ENCODE measurements around the gene CELSR2. TPM values are rescaled to one million over a fixed set of nuclear protein-coding genes. Genes with fewer than 3 reads are reported as not detected.
"Not testable (repeated sequence)": the region's sequence is repeated elsewhere in the genome, so short reads cannot be mapped to it uniquely, and the experiment has no call there.

Gene CELSR2
- polyA plus RNA-seq, 2 of the 4 experiments (the other 2 are of a cell fraction) = 2.5 to 5.9 TPM

DNA sequence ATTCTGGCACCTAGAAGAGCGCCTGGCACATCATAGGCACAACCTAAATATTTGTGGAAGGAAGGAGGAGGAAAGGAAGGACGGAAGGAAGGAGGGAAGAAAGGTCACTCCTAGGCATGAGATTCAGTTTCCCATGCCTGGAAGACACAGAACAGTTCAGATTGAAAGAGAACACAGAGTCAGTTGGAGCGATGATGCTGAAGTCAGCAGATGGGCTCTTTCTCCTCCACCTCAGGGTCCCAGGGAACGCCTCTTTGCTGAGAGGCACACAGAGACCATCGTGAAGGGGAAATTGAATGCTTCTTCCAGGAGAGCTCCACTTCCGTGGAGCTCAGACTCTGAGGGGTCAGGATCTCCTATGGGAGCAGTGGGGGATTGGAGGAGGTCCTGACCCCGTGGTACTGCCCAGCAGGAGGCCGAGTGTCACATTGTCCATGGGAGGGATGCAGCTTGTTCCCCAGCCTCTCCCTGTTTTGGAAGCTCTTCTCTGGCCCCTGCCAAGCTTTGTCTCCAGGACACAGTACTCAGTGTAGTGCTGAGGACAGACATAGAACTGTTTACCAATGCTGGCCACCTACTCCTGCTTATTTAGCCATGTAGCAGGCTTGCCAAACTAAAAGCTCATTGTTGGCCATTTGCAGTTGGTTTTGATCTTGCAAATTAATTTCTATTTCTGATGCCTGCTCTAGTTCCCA is 55.0 kb downstream of the CELSR2 start:
- TF ChIP-seq HDAC2 (IDR thresholded peaks at IDR 0.05) = no peak
- TF ChIP-seq HES2 (IDR thresholded peaks at IDR 0.05) = no peak
- no peak for TF ChIP-seq NPAS2 (CRISPR knock-in tag; IDR thresholded peaks at IDR 0.05; ENCODE audit: borderline replicate concordance)
- TF ChIP-seq FOSB (CRISPR knock-in tag; IDR thresholded peaks at IDR 0.05) = no peak
- no peak for TF ChIP-seq FOXS1 (CRISPR knock-in tag; IDR thresholded peaks at IDR 0.05)
- no peak for TF ChIP-seq EHF (CRISPR knock-in tag; IDR thresholded peaks at IDR 0.05)
- no peak for TF ChIP-seq GATA3 (IDR thresholded peaks at IDR 0.05; ENCODE audit: borderline replicate concordance)
- DNase-seq (ENCODE audit: low read depth in 1 of 2, low spot score in 1 of 2) (no peak), ATAC-seq (no peak), FAIRE-seq (no peak)
- Histone ChIP-seq H3K9me3 (no peaks in the 10 kb centered on the region), H3K4me2 (no peak overlapping the region), H3K27ac (no peak overlapping the region), H3K4me3 (no peak overlapping the region), H3K4me1 (no peaks in the 10 kb centered on the region)
- ChIA-PET CTCF (interaction anchor here (0.6 to 1.6 kb wide), 4 partner anchors 12 to 94 kb away, joined by 3 to 4 read pairs (median 3); no protein-coding TSS in a partner anchor), POLR2A (interaction anchor here (0.6 kb wide), 1 partner anchor 108 kb away, joined by 3 read pairs; no protein-coding TSS in a partner anchor)
- 57% methylated on average over 7 of the region's 8 CpGs for WGBS (ENCODE audit: missing lambda C conversion rate)

DNA sequence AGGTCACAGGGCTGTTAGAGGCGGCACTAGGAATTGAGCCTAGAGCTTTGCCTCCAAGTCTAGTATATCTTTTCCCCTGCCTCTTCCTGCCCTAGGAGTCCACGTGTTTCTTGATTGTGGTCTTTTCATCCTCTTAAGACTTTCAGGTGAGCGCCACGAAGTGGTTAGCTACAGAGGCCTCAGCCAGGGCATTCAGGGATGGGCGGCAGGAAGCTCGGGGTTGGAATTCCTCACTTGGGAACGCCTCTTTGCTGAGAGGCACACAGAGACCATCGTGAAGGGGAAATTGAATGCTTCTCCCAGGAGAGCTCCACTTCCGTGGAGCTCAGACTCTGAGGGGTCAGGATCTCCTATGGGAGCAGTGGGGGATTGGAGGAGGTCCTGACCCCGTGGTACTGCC is 56.7 kb downstream of the CELSR2 start:
- WGBS (ENCODE audit: missing lambda C conversion rate) = 71% methylated on average over 10 of the region's 10 CpGs
- H3K27ac ChIP-seq; ATAC-seq; H3K4me3 ChIP-seq; FAIRE-seq; POLR2A ChIA-PET; H3K4me1 ChIP-seq; DNase-seq (ENCODE audit: low read depth in 1 of 2, low spot score in 1 of 2); H3K4me2 ChIP-seq; H3K9me3 ChIP-seq: not testable (repeated sequence)
- CTCF ChIA-PET = interaction anchor here (1.4 to 1.7 kb wide), 2 partner anchors 15 to 42 kb away, joined by 3 to 4 read pairs; no protein-coding TSS in a partner anchor

DNA sequence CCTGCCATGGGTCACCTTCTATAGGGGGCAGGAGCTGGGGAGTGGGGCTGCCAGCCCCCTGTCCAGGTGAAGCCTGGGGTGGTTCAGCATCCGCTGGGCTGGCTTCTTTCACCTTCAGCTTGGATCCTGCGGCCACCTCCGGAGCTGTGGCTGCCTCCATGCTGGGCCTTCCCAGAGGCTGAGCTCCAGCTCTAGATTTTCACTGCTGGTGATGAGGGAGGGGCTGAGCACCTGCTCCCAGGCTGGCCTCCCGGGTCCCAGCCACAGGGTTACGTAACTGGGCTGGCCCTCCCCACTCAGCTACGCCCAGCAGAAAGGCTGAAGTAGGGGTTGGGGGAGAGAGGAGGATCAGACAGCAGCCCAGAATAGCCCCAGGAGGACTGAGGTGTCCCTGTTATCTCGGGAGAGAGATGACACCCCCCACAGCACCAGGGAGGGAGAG is 57.5 kb downstream of the CELSR2 start, which contains the start of gene MYBPHL:
MYBPHL (minus strand) TSS at position 180 of the 442 bp plus-strand sequence; CDS start at position 160, 20 bp downstream.
- WGBS (ENCODE audit: missing lambda C conversion rate) = 62% methylated on average over 4 of the region's 7 CpGs
- no peak for FAIRE-seq
- no peak within 1 kb of the TSS for H3K4me2 ChIP-seq
- POLR2A ChIA-PET = interaction anchor here (0.6 kb wide), 1 partner anchor 207 kb away, joined by 4 read pairs; no protein-coding TSS in a partner anchor
- no peaks in the 10 kb centered on the region for H3K4me1 ChIP-seq
- no peak for DNase-seq (ENCODE audit: low read depth in 1 of 2, low spot score in 1 of 2)
- CTCF ChIA-PET = interaction anchor here (0.6 kb wide), 2 partner anchors 8 to 79 kb away, joined by 3 read pairs; no protein-coding TSS in a partner anchor
- no peaks in the 10 kb centered on the region for H3K9me3 ChIP-seq
- TF ChIP-seq ESRRA (IDR thresholded peaks at IDR 0.05; ENCODE audit: borderline replicate concordance, low read length) (no peak), SMC3 (IDR thresholded peaks at IDR 0.05) (no peak), HOXB5 (CRISPR knock-in tag; IDR thresholded peaks at IDR 0.05) (no peak), CHD2 (IDR thresholded peaks at IDR 0.05; ENCODE audit: low read length, partially characterized antibody) (no peak), RCOR1 (IDR thresholded peaks at IDR 0.05; ENCODE audit: low read depth, low read length) (no peak), HES2 (IDR thresholded peaks at IDR 0.05) (no peak), JUNB (IDR thresholded peaks at IDR 0.05) (no peak), MAX (IDR thresholded peaks at IDR 0.05) (no peak), EHF (CRISPR knock-in tag; IDR thresholded peaks at IDR 0.05) (no peak), RNF2 (IDR thresholded peaks at IDR 0.05; ENCODE audit: borderline replicate concordance, low read depth) (no peak), ZFP36 (IDR thresholded peaks at IDR 0.05; ENCODE audit: borderline replicate concordance, partially characterized antibody) (no peak), FOSL2 (IDR thresholded peaks at IDR 0.05) (no peak), FOSL2 (CRISPR knock-in tag; IDR thresholded peaks at IDR 0.05) (no peak), TP53 (CRISPR knock-in tag; IDR thresholded peaks at IDR 0.05) (no peak), E2F6 (IDR thresholded peaks at IDR 0.05; ENCODE audit: borderline replicate concordance, low read depth) (no peak), GATA3 (IDR thresholded peaks at IDR 0.05; ENCODE audit: borderline replicate concordance) (no peak)
- TF ChIP-seq, protein P1, sequence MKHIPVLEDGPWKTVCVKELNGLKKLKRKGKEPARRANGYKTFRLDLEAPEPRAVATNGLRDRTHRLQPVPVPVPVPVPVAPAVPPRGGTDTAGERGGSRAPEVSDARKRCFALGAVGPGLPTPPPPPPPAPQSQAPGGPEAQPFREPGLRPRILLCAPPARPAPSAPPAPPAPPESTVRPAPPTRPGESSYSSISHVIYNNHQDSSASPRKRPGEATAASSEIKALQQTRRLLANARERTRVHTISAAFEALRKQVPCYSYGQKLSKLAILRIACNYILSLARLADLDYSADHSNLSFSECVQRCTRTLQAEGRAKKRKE (CRISPR knock-in tag; IDR thresholded peaks at IDR 0.05; ENCODE audit: low read depth) = no peak
- no peak for ATAC-seq
- H3K4me3 ChIP-seq = no peak within 1 kb of the TSS
- no peak within 1 kb of the TSS for H3K27ac ChIP-seq

Measured in A549 (cell line).